Ishikawa (cell line): ENCODE results near the gene ABCC4.

Experiments
- CEBPB ChIP-seq: IDR thresholded peaks from 2 replicates; pipeline ENCODE4 v1.6.1; 2012
- CREB1 ChIP-seq: IDR thresholded peaks from 2 replicates; pipeline ENCODE4 v1.6.1; 2012; ENCODE audit warnings: low read depth
- EGR1 ChIP-seq: IDR thresholded peaks from 2 replicates; pipeline ENCODE4 v1.6.1; 2012
- EP300 ChIP-seq: IDR thresholded peaks from 2 replicates; pipeline ENCODE4 v1.6.1; 2012; ENCODE audit warnings: borderline replicate concordance
- MAX ChIP-seq: IDR thresholded peaks from 2 replicates; pipeline ENCODE4 v1.6.1; 2012
- RAD21 ChIP-seq: IDR thresholded peaks from 2 replicates; pipeline ENCODE4 v1.6.1; 2012; ENCODE audit warnings: low read depth
- TEAD4 ChIP-seq: IDR thresholded peaks from 2 replicates; pipeline ENCODE4 v1.6.1; 2012
- USF1 ChIP-seq: IDR thresholded peaks from 2 replicates; pipeline ENCODE4 v1.6.1; 2012
- YY1 ChIP-seq: IDR thresholded peaks from 2 replicates; pipeline ENCODE4 v1.6.1; 2012; ENCODE audit warnings: low read depth

- TF ChIP-seq CEBPB (no peak), YY1 (no peak), CREB1 (no peak), MAX (no peak), EP300 (no peak), RAD21 (no peak), USF1 (no peak), TEAD4 (no peak), EGR1 (no peak)
These were observed 2.9 kb downstream of the ABCC4 start for GRCh38 chr13:95298169-95298965.
